ENCODE measurements around the gene SPN.
"Not testable (repeated sequence)": the region's sequence is repeated elsewhere in the genome, so short reads cannot be mapped to it uniquely, and the experiment has no call there.

SPN gene

DNA sequence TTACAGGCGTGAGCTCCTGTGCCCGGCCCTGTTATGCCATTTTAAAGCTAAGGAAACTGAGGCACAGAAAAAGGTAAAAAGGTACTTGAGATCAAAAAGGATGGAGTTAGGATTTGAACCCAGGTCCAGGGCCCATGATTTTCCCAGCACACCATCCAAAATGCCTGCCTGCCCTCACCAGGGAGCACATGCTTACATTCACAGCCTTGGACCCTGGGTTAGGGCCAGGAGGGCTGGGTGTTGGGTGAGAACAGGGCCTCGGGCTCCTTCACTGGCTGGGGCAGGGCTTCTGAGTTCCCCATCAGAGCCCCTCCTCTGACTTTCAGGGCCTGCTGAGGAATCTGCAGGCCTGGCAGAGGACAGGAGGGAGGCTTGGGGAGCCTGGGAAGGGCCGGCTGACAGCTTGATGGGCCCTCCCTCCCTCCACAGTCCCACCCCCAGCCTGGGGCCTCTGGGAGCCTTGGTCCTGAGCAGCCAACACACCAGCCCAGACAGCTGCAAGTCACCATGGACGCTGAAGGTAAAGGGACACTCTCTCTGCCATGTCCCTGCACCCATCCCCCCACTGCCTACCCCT, 15.7 kb downstream of the SPN start, which contains the start of gene QPRT:
QPRT (plus strand) TSS at position 490 of the 577 bp plus-strand sequence; CDS start at position 508, 18 bp downstream.
- peak; percentile 78 for DNase-seq

- DNase-seq, result no peak
These were observed 17.1 kb downstream of the SPN start for GRCh38 chr16:29680180-29680598.

- no peak for DNase-seq
These were observed 20.6 kb downstream of the SPN start for GRCh38 chr16:29683543-29684090.

DNA sequence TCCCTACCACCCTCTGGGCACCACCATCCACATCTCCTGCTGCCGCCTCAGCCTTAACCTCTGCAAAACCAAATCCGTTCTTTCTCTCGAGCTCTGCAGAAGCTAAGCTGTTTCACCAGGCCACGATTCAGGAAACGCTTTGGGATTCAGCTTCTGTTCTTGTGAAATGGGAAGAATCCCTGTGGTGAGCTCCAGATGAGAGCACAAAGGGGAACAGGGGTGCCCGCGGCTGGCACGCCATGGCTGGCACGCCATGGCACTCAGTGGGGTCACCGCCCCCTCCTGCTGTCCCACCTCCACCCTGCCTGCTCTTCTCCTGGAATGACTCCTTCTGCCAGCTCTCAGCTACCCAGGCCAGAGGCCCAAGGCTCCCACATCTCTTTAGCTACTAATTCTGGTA, 21.6 kb downstream of the SPN start:
- DNase-seq, result no peak

- DNase-seq, result no peak
These were observed 23.8 kb downstream of the SPN start for GRCh38 chr16:29686740-29687332.

- DNase-seq, result no peak
These were observed 24.7 kb downstream of the SPN start for GRCh38 chr16:29687755-29688154.

GRCh38 chr16:29688172-29688571, 25.1 kb downstream of the SPN start:
- no peak for DNase-seq

DNA sequence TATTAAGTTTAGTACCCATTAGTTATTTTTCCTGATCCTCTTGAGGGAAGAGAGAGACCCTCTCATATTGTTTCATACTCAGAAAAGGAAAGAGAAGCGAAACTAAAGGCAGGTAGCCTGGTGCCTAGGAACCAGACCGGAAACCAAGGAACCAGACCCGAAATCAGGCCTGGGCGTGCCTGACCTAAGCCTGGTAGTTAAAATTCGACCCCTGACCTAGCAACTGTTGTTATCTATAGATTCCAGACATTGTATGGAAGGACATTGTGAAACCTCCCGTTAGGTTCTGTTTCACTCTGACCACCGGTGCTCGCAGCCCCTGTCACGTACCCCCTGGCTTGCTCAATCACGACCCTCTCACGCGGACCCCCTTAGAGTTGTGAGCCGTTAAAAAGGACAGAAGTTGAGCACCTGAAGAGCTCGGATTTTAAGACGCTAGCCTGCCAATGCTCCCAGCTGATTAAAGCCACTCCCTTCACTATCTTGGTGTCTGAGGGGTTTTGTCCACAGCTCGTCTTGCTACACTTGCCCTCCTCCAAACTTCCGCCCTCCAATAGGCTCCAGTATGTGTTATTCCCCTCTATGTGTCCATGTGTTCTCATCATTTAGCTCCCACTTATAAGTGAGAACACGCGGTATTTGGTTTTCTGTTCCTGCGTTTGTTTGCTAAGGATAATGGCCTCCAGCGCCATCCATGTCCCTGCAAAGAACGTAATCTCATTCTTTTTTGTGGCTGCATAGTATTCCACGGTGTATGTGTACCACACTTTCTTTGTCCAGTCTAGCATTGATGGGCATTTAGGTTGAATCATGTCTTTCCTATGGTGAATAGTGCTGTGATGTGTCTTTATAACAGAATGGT, 26.7 kb downstream of the SPN start:
- not testable (repeated sequence) for DNase-seq

- DNase-seq, result not testable (repeated sequence)
These were observed 29.6 kb downstream of the SPN start for GRCh38 chr16:29692606-29693005.

DNA sequence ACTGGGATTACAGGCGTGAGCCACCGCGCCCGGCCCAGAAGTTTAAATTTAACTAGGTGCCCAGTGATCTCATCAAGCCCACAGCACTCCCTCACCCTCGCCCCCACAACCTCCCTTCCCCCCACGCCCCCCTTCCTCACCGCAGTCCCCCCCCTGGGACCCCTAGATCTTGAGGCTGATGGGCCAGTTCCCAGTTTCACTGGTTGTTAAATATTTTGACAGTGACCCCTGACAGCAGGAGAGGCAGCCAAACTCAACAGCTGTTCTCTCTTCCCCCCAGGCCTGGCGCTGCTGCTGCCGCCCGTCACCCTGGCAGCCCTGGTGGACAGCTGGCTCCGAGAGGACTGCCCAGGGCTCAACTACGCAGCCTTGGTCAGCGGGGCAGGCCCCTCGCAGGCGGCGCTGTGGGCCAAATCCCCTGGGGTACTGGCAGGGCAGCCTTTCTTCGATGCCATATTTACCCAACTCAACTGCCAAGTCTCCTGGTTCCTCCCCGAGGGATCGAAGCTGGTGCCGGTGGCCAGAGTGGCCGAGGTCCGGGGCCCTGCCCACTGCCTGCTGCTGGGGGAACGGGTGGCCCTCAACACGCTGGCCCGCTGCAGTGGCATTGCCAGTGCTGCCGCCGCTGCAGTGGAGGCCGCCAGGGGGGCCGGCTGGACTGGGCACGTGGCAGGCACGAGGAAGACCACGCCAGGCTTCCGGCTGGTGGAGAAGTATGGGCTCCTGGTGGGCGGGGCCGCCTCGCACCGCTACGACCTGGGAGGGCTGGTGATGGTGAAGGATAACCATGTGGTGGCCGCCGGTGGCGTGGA, 31.5 kb downstream of the SPN start:
- DNase-seq, result peak; percentile 28

DNA sequence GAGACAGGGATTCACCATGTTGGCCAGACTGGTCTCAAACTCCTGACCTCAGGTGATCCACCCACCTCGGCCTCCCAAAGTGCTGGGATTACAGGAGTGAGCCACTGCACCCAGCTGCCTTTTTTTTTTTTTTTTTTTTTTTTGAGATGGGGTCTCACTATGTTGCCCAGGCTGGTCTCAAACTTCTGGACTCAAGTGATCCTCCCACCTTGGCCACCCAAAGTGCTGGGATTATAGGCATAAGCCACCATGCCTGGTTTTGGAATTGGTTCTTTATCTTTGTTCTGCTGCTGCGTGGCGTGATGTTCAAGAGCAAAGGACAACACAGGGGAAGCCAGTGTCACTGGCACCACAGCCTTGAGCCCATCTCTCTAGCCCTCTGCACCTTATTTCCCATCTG, 32.6 kb downstream of the SPN start:
- not testable (repeated sequence) for DNase-seq

DNA sequence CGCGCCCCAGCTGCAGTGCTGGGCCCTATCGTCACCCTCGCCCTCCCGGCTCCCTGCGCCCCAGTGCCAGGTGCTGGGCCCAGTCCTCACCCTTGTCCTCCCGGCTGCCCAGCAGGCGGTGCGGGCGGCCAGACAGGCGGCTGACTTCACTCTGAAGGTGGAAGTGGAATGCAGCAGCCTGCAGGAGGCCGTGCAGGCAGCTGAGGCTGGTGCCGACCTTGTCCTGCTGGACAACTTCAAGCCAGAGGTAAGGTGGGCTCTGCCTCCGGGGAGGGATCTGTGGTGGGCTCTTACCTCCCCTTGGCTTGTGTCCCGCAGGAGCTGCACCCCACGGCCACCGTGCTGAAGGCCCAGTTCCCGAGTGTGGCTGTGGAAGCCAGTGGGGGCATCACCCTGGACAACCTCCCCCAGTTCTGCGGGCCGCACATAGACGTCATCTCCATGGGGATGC, 33.9 kb downstream of the SPN start:
- DNase-seq, result no peak

GRCh38 chr16:29697391-29697790, 34.3 kb downstream of the SPN start:
- DNase-seq, result no peak

DNA sequence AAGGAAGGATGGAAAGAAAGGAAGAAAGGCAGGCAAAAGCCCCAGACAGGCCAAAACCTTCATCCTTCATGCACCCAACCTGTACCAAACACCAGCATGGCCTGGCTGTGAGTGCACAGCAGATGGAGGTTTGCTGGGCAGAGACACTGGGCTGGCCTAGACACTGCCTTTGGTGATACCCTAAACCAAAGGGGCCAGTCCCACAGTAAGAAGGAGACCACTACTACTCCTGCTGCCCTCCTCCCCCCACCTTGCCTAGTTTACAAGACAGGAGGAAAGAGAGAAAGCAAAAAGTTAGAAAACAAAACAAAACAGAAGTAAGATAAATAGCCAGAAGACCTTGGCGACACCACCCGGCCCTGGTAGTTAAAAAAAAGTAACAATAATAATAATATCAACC, 35.0 kb downstream of the SPN start:
- DNase-seq, result no peak

DNA sequence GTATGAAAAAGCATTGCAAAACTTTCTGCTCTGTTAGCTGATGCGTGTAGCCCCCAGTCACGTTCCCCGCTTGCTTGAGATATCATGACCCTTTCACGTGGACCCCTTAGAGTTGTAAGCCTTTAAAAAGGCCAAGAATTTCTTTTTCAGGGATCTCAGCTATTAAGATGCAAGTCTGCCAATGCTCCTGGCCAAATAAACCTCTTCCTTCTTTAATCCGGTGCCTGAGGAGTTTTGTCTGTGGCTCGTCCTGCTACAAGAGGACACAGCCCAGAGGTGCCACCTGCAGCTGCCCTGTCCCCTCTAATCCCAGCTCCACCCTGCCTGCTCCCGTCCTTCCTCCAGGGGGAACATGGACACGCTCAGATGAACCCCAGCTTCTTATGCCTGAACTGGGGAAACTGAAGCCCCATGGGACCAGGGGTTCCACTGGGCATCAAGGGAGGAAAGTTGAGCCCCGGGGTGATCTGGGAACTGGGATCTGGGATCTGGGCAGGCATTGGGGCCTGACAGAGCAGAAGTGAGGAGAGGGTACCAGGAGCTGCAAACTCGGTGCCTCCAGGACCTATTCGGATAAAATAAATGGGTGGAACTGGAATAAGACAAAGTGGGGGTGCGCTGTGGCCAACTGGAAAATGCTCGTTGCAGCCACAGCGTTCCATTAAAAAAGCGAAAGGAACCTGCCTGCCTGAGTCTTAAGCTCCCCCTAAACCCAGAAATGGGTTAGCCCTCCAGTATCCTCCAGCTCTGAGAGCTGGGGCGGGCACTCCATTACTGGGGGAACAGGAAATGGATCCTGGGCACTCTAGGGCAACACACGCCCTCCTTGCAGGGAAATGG, 35.7 kb downstream of the SPN start:
- DNase-seq, result no peak

DNA sequence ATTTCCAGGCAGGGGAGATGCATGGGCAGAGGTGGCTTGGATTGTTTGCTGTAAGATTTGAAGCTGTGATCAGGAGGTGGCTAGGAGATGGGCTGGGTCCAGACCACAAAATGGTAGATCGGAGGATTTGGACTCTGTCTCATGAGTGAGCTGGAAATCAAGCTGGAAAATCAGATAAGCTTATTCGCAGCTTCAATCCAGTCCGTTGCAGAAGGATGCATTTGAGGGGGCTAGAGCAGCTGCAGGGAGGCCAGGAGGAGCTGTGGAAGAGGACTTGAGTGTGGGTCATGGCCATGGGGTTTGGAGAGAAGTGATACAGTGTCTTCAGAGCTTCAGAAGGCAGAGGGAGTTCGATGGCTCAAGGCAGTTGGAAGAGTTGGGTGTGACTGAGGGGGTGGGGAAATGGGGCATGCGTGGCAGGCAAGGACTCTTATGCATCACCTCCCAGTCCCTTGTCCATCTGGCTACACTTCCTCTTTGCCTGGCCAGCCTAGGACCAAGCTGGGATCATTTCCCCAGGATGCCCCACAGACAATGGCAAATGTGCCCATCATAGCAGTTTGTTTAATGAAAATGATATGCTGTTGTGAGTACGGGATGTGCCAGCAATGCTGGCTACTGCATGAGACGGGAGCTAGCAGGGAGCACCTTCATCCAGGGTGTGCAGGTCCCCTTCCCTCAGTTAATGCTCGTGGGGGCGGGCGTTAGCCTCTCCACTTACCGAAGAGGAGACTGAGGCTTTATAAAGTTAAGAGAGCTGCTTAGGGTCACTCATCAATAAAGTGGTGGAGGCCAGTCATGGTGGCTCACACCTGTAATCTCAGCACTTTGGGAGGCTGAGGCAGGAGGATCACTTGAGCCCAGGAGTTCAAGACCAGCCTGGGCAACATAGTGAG, 36.5 kb downstream of the SPN start:
- no peak for DNase-seq

DNA sequence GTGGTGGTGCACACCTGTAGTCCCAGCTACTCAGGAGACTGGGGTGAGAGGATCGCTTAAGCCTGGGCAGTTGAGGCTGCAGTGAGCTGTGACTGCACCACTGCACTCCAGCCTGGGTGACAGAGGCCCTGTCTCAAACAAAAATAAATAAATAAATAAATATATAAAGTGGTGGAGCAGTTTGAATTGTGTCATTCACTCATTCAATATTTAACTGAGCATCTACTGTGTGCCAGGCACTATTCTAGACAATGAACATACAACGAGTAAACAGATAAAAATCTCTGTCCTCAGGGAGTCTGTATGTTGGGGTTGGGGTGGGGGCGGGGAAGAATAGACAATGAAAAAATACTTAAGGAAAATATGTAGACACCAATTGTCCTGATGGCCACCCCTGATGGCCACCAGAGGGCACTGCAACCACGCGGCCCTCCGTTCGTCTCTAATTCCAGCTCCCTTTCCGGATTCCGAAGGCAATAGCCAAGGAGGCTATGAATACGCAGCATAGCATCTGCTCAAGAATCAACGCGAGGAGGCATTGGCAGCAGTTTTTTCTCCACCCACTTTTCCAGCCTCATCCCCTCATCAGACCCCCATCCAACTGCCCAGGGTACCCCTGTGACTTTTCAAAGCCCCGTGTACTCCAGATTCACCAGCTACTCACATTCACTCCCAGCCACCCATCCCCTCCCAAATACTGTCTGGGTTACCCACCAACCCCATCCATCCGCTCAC, 37.4 kb downstream of the SPN start:
- peak; percentile 85 for DNase-seq

- DNase-seq, result no peak
These were observed 38.1 kb downstream of the SPN start for GRCh38 chr16:29701214-29701555.

GRCh38 chr16:29702269-29702668, 39.2 kb downstream of the SPN start:
- DNase-seq, result no peak

- DNase-seq, result peak; percentile 18
These were observed 42.0 kb downstream of the SPN start for GRCh38 chr16:29705030-29705429.

All from fibroblast of upper back skin (primary cell).